ENCODE data around the gene PALB2. TPM values are rescaled to one million over a fixed set of nuclear protein-coding genes. Genes with fewer than 3 reads are reported as not detected.

PALB2 gene
- total RNA-seq, 2 experiments from 2014 or later: 3.8 to 5.1 TPM

DNA sequence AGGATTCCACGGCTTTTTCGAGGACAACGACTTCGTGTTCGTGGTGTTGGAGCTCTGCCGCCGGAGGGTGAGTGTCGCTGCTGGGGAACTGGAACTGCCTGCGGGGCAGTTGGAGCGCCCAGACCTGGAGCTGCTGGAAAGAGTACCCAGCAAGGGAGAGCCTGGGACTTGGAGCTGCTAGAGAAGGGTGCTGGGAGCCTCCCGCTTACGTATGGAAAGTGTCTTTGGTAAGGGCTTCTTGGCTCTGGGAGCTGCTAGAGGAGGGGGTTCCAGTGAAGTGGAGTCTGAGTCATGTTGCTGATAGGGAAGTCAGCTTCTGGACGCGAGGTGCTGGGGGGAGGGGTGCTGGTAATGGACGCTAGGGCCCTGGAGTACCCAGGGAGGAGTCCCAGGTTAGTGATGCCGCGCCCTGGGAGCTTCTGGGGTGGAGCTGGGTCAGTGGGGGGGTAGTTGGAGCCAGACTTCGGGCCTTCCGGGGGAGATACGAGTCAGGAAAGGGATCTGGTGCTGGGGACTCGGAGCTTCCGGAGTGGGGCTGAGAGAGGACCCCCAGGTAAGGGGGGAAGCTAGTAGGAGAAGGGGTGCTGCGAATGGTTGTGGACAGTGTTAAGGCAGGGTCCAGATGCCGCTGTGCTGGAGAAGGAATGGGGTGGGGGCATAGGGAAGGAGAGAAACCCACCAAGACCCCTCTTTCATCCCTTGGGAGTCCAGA is 38.3 kb upstream of the PALB2 start:
- ATAC-seq (ENCODE audit: poor library complexity) (no peak), DNase-seq (peak in 2 of 14 experiments; percentile 38 to 48)
- intact Hi-C loops (cut with DNase I, micrococcal nuclease): loop anchor here in 1 of 2 experiments (10.0 kb wide), 1 partner anchor 355 kb away; no protein-coding TSS in a partner anchor
- TF ChIP-seq, protein P1, sequence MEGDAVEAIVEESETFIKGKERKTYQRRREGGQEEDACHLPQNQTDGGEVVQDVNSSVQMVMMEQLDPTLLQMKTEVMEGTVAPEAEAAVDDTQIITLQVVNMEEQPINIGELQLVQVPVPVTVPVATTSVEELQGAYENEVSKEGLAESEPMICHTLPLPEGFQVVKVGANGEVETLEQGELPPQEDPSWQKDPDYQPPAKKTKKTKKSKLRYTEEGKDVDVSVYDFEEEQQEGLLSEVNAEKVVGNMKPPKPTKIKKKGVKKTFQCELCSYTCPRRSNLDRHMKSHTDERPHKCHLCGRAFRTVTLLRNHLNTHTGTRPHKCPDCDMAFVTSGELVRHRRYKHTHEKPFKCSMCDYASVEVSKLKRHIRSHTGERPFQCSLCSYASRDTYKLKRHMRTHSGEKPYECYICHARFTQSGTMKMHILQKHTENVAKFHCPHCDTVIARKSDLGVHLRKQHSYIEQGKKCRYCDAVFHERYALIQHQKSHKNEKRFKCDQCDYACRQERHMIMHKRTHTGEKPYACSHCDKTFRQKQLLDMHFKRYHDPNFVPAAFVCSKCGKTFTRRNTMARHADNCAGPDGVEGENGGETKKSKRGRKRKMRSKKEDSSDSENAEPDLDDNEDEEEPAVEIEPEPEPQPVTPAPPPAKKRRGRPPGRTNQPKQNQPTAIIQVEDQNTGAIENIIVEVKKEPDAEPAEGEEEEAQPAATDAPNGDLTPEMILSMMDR (IDR thresholded peaks at IDR 0.05): no peak
- Histone ChIP-seq H3K27me3 (ENCODE audit: control insufficient read depth in 1 of 2, insufficient read depth in 2 of 2, low read length in 2 of 2) (no peaks in the 10 kb centered on the region), H3K27ac (ENCODE audit: low read depth in 1 of 2, low read length in 2 of 2) (no peak overlapping the region), H3K4me3 (ENCODE audit: low read length) (peak overlapping the region; percentile 68), H3K9me3 (ENCODE audit: control insufficient read depth in 1 of 2, insufficient read depth in 1 of 2, low read length in 2 of 2) (no peaks in the 10 kb centered on the region), H3K36me3 (ENCODE audit: insufficient read depth, low read length) (peaks cover 12% of the 10 kb centered on the region), H3K4me1 (ENCODE audit: insufficient read depth, low read length) (peaks cover 21% of the 10 kb centered on the region)
- Mint-ChIP-seq H3K4me1 (ENCODE audit: low read depth) (peaks cover 20% of the 10 kb centered on the region), H3K27ac (no peak overlapping the region), H3K36me3 (ENCODE audit: low read depth) (peaks cover 18% of the 10 kb centered on the region), H3K4me3 (peak overlapping the region; percentile 85), H3K27me3 (no peaks in the 10 kb centered on the region), H3K9me3 (no peaks in the 10 kb centered on the region)
- ChIA-PET CTCF (no interaction called here), POLR2A (no interaction called here)

DNA sequence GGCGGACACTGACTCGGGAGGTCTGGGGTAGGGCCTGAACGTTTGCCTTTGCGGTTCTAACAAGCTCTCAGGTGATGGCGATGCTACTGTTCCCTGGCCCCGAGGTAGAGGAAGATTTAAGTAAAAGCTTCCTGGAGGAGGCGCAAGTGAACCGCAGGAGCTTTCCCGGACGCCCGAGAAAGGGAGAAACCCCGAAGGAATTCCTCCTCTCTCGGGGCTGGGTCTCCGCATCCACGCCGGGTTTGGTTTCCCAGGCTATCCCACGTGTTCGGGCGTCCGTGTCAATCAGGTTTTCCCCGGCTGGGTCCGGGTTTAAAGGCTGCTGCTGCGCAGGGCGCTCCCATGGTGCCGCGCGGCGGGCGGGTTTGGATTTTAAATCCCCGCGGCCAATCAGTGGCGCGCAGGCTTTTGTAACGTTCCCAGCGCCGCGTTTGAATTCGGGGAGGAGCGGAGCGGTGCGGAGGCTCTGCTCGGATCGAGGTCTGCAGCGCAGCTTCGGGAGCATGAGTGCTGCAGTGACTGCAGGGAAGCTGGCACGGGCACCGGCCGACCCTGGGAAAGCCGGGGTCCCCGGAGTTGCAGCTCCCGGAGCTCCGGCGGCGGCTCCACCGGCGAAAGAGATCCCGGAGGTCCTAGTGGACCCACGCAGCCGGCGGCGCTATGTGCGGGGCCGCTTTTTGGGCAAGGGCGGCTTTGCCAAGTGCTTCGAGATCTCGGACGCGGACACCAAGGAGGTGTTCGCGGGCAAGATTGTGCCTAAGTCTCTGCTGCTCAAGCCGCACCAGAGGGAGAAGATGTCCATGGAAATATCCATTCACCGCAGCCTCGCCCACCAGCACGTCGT is 37.5 kb upstream of the PALB2 start, which contains the start of gene PLK1:
PLK1 (plus strand) TSS at position 460 of the 844 bp plus-strand sequence; CDS start at position 504, 44 bp downstream.
- Mint-ChIP-seq H3K4me3 (peak within 1 kb of the TSS; percentile 85), H3K4me1 (ENCODE audit: low read depth) (peaks cover 20% of the 10 kb centered on the region), H3K27ac (peak within 1 kb of the TSS; percentile 32), H3K27me3 (no peaks in the 10 kb centered on the region), H3K36me3 (ENCODE audit: low read depth) (peaks cover 14% of the 10 kb centered on the region), H3K9me3 (no peaks in the 10 kb centered on the region)
- TF ChIP-seq, protein P1 (IDR thresholded peaks at IDR 0.05): no peak
- ChIA-PET CTCF (no interaction called here), POLR2A (interaction anchor here (1.1 kb wide), 1 partner anchor 38 kb away, joined by 4 read pairs; the partner anchor contains the start of genes DCTN5 and PALB2)
- Histone ChIP-seq H3K27ac (ENCODE audit: low read depth in 1 of 2, low read length in 2 of 2) (no peak within 1 kb of the TSS), H3K9me3 (ENCODE audit: control insufficient read depth in 1 of 2, insufficient read depth in 1 of 2, low read length in 2 of 2) (no peaks in the 10 kb centered on the region), H3K4me1 (ENCODE audit: insufficient read depth, low read length) (peaks cover 21% of the 10 kb centered on the region), H3K36me3 (ENCODE audit: insufficient read depth, low read length) (peaks cover 8% of the 10 kb centered on the region), H3K4me3 (ENCODE audit: low read length) (peak within 1 kb of the TSS; percentile 68), H3K27me3 (ENCODE audit: control insufficient read depth in 1 of 2, insufficient read depth in 2 of 2, low read length in 2 of 2) (no peaks in the 10 kb centered on the region)
- peak; percentile 99 for ATAC-seq (ENCODE audit: poor library complexity)
- intact Hi-C loops (cut with DNase I, micrococcal nuclease): loop anchor here in 1 of 2 experiments (10.0 kb wide), 1 partner anchor 356 kb away; no protein-coding TSS in a partner anchor
- DNase-seq: peak; percentile 44 to 83 (median 64)

DNA sequence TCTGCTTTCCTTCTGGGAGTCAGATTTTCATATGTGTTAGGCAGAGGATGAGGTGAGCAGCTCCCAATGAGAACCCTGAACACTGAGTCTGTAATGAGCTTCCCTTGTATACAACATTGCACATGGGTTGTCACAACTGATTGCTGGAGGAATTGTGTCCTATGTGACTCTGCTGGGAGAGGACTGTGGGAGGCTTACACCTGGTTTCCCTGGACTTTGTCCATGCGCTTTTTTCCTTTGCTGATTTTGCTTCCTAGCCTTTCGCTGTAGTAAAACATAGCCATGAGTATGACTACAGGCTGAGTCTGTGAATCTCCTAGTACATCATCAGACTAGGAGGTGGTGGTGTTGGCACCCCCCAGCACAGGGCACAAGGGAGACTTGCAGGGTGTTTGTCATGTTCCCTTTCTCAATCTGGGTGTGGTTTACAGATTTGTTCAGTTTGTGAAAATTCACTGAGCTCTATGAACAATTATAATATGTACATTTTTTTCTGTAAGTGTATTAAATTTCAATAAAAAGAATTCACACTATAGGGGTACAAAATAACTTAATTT is 35.9 kb upstream of the PALB2 start:
- no peak overlapping the region for H3K27ac Mint-ChIP-seq
- Histone ChIP-seq H3K9me3 (ENCODE audit: control insufficient read depth in 1 of 2, insufficient read depth in 1 of 2, low read length in 2 of 2) (no peaks in the 10 kb centered on the region), H3K4me1 (ENCODE audit: insufficient read depth, low read length) (peaks cover 21% of the 10 kb centered on the region), H3K27me3 (ENCODE audit: control insufficient read depth in 1 of 2, insufficient read depth in 2 of 2, low read length in 2 of 2) (no peaks in the 10 kb centered on the region), H3K27ac (ENCODE audit: low read depth in 1 of 2, low read length in 2 of 2) (no peak overlapping the region), H3K4me3 (ENCODE audit: low read length) (no peak overlapping the region), H3K36me3 (ENCODE audit: insufficient read depth, low read length) (peaks cover 4% of the 10 kb centered on the region)
- ChIA-PET CTCF (no interaction called here), POLR2A (no interaction called here)
- H3K4me3 Mint-ChIP-seq: peak overlapping the region; percentile 85
- DNase-seq: no peak
- intact Hi-C loops (cut with DNase I, micrococcal nuclease): loop anchor here in 1 of 2 experiments (10.0 kb wide), 1 partner anchor 358 kb away; no protein-coding TSS in a partner anchor
- H3K4me1 Mint-ChIP-seq (ENCODE audit: low read depth): peaks cover 20% of the 10 kb centered on the region
- TF ChIP-seq, protein P1 (IDR thresholded peaks at IDR 0.05): no peak
- peaks cover 15% of the 10 kb centered on the region for H3K36me3 Mint-ChIP-seq (ENCODE audit: low read depth)
- no peak for ATAC-seq (ENCODE audit: poor library complexity)
- no peaks in the 10 kb centered on the region for H3K27me3 Mint-ChIP-seq
- H3K9me3 Mint-ChIP-seq: no peaks in the 10 kb centered on the region

All from CD4-positive, alpha-beta T cell (primary cell).